GM23338 (cell line): Measurements from ENCODE around the gene RASL11B. TPM values are rescaled to one million over a fixed set of nuclear protein-coding genes. Genes with fewer than 3 reads are reported as not detected.

ENCODE experiments used
- ATAC-seq: fragments of 200-7000 bp; cut with Tn5 transposase; 3 replicates; pipeline ENCODE4 v1.9.1; 2020
- DNase-seq: peaks from one replicate; pipeline ENCODE4 v3.0.0-alpha.2; 2015; ENCODE audit warnings: low spot score
- H2AFZ ChIP-seq: fragments of 200-600 bp; sonication (generic); 2 replicates; pipeline ENCODE4 v1.8.0; 2016; ENCODE audit warnings: antibody characterized with exemption, mild to moderate bottlenecking, moderate library complexity
- H3F3A ChIP-seq: fragments of 200-600 bp; sonication (generic); replicated peaks from 2 replicates; pipeline ENCODE4 v1.8.0; 2017; ENCODE audit warnings: antibody characterized with exemption, mixed run types, low read depth
- H3K27ac ChIP-seq: fragments of 200-600 bp; sonication (generic); 2 replicates; pipeline ENCODE4 v1.6.1; 2016; ENCODE audit warnings: low read depth
- H3K27me3 ChIP-seq: fragments of 200-600 bp; sonication (generic); 2 replicates; pipeline ENCODE4 v1.8.0; 2016; ENCODE audit warnings: mild to moderate bottlenecking, mixed run types, moderate library complexity; ENCODE audit not compliant: insufficient read depth
- H3K36me3 ChIP-seq: fragments of 200-600 bp; sonication (generic); 2 replicates; pipeline ENCODE4 v1.8.0; 2016; ENCODE audit warnings: mild to moderate bottlenecking; ENCODE audit not compliant: insufficient read depth
- H3K4me1 ChIP-seq: fragments of 200-600 bp; sonication (generic); 2 replicates; pipeline ENCODE4 v1.8.0; 2016; ENCODE audit warnings: mild to moderate bottlenecking, moderate library complexity; ENCODE audit not compliant: insufficient read depth
- H3K4me2 ChIP-seq: fragments of 200-600 bp; sonication (generic); 2 replicates; pipeline ENCODE4 v1.7.1; 2017; ENCODE audit warnings: mixed run types
- H3K4me3 ChIP-seq: fragments of 200-600 bp; sonication (generic); 2 replicates; pipeline ENCODE4 v1.6.1; 2016; ENCODE audit warnings: mixed run types
- H3K79me2 ChIP-seq: fragments of 200-600 bp; sonication (generic); replicated peaks from 2 replicates; pipeline ENCODE4 v1.8.0; 2017; ENCODE audit warnings: mild to moderate bottlenecking; ENCODE audit not compliant: insufficient read depth
- H3K9me2 ChIP-seq: fragments of 200-600 bp; sonication (generic); 2 replicates; pipeline ENCODE4 v1.8.0; 2017; ENCODE audit not compliant: insufficient read depth
- H4K20me1 ChIP-seq: fragments of 200-600 bp; sonication (generic); replicated peaks from 2 replicates; pipeline ENCODE4 v1.8.0; 2017; ENCODE audit warnings: mild to moderate bottlenecking; ENCODE audit not compliant: insufficient read depth
- H3K27ac Mint-ChIP-seq: 2 replicates; pipeline ENCODE4 v1.8.0; 2020; ENCODE audit warnings: inconsistent platforms, mild to moderate bottlenecking, moderate library complexity, mixed read lengths
- H3K27me3 Mint-ChIP-seq: 3 replicates; pipeline ENCODE4 v1.8.0; 2022; ENCODE audit warnings: low read depth, mild to moderate bottlenecking, moderate library complexity, mixed read lengths, inconsistent platforms; ENCODE audit not compliant: insufficient read depth, poor library complexity
- H3K36me3 Mint-ChIP-seq: 3 replicates; pipeline ENCODE4 v1.8.0; 2021; ENCODE audit warnings: low read depth, mild to moderate bottlenecking, inconsistent platforms, moderate library complexity, mixed read lengths
- H3K4me1 Mint-ChIP-seq: 3 replicates; pipeline ENCODE4 v1.8.0; 2020; ENCODE audit warnings: mild to moderate bottlenecking, inconsistent platforms, mixed read lengths
- H3K4me3 Mint-ChIP-seq: 3 replicates; pipeline ENCODE4 v1.8.0; 2021; ENCODE audit warnings: moderate library complexity, mild to moderate bottlenecking, inconsistent platforms, mixed read lengths
- H3K9me3 Mint-ChIP-seq: 3 replicates; pipeline ENCODE4 v1.8.0; 2020; ENCODE audit warnings: moderate library complexity, mild to moderate bottlenecking, inconsistent platforms, mixed read lengths
- CREB1 ChIP-seq: fragments of 250-450 bp; sonication (Bioruptor Pico); IDR thresholded peaks from 2 replicates; pipeline ENCODE4 v1.5.0; 2020; ENCODE audit warnings: low read depth, mild to moderate bottlenecking, moderate library complexity
- CTCF ChIP-seq, 2 experiments: fragments of 200-600 bp in 1 of 2; sonication (generic) in 1 of 2; conservative IDR thresholded peaks; 2 replicates each; pipeline versions ENCODE4 v1.5.1 to v1.6.1; 2016 to 2017; ENCODE audit warnings: antibody characterized with exemption in 2 of 2, low read depth in 2 of 2, mild to moderate bottlenecking in 2 of 2, moderate library complexity in 1 of 2
- JUNB ChIP-seq: IDR thresholded peaks from one replicate; pipeline ENCODE4 v1.6.1; 2016; ENCODE audit warnings: antibody characterized with exemption; ENCODE audit not compliant: unreplicated experiment
- POLR2AphosphoS5 ChIP-seq: IDR thresholded peaks from 2 replicates; pipeline ENCODE4 v1.6.1; 2016; ENCODE audit warnings: antibody characterized with exemption, low read depth
- REST ChIP-seq: IDR thresholded peaks from one replicate; pipeline ENCODE4 v1.6.1; 2018; ENCODE audit warnings: antibody characterized with exemption; ENCODE audit not compliant: unreplicated experiment
- STAT1 ChIP-seq: IDR thresholded peaks from one replicate; pipeline ENCODE4 v1.6.1; 2016; ENCODE audit warnings: antibody characterized with exemption; ENCODE audit not compliant: unreplicated experiment
- ZNF114 ChIP-seq: fragments of 250-450 bp; sonication (Bioruptor Pico); IDR thresholded peaks from 2 replicates; pipeline ENCODE4 v1.5.0; 2020; ENCODE audit warnings: mild to moderate bottlenecking, moderate library complexity
- ZNF462 ChIP-seq: fragments of 250-450 bp; sonication (Bioruptor Pico); IDR thresholded peaks from 2 replicates; pipeline ENCODE4 v1.5.0; 2020; ENCODE audit warnings: mild to moderate bottlenecking, moderate library complexity
- polyA plus RNA-seq: library from polyadenylated mRNA; unstranded; fragments of >200 nt; fragmentation: Nextera tagmentation; extraction: Ambion mirVana; gene quantifications from 2 replicates; pipeline ENCODE4 v1.2.1, GENCODE V29; 2016
- total RNA-seq: library from RNA; depleted of rRNA; stranded (reverse); fragments of >200 nt; shearing (Covaris generic); gene quantifications from 2 replicates; pipeline ENCODE4 v1.2.3, GENCODE V29; 2014

Gene RASL11B
- total and polyA plus RNA-seq, 2 experiments from 2014 or later, result 69.7 to 100.0 TPM

- H3K36me3 Mint-ChIP-seq, result no peaks in the 10 kb centered on the region
- ATAC-seq (no peak), DNase-seq (peak; percentile 25)
- H4K20me1 ChIP-seq, result no peaks in the 10 kb centered on the region
- H3K4me1 ChIP-seq, result peaks cover 6% of the 10 kb centered on the region
- no peak overlapping the region for H2AFZ ChIP-seq
- H3K27ac ChIP-seq, result no peak overlapping the region
- no peak overlapping the region for H3K4me3 ChIP-seq
- H3K27me3 ChIP-seq, result no peaks in the 10 kb centered on the region
- H3K36me3 ChIP-seq, result no peaks in the 10 kb centered on the region
- H3K27me3 Mint-ChIP-seq, result peaks cover 7% of the 10 kb centered on the region
- H3K9me3 Mint-ChIP-seq, result no peaks in the 10 kb centered on the region
- H3K4me3 Mint-ChIP-seq, result no peak overlapping the region
- peaks cover 13% of the 10 kb centered on the region for H3K4me1 Mint-ChIP-seq
- no peaks in the 10 kb centered on the region; the same call in 1 of the 2 replicates for H3K9me2 ChIP-seq
- H3K4me2 ChIP-seq, result no peak overlapping the region
- no peaks in the 10 kb centered on the region for H3F3A ChIP-seq
- H3K79me2 ChIP-seq, result no peaks in the 10 kb centered on the region
- no peak for TF ChIP-seq JUNB
- no peak for TF ChIP-seq ZNF114
- TF ChIP-seq POLR2AphosphoS5, result no peak
- TF ChIP-seq CREB1 (CRISPR knock-in tag), result no peak
- TF ChIP-seq CTCF (conservative IDR thresholded peaks at IDR 0.05; ENCODE audit: low read depth in 2 of 2), result 0 out of 4 replicates have a peak, but pooled peaks of 1 of the 2 experiments have one; percentile 21
- no peak for TF ChIP-seq REST
- no peak for TF ChIP-seq STAT1
- no peak for TF ChIP-seq ZNF462
- H3K27ac Mint-ChIP-seq, result no peak overlapping the region
These were observed 48.0 kb downstream of the RASL11B start for GRCh38 chr4:52910115-52910514.
